B cell (primary cell): ENCODE results near the gene KLF7. TPM values are rescaled to one million over a fixed set of nuclear protein-coding genes. Genes with fewer than 3 reads are reported as not detected.

Experiments
- ATAC-seq: fragments of 200-7000 bp; cut with Tn5 transposase; one replicate; pipeline ENCODE4 v1.10.0; 2021; ENCODE audit warnings: low read depth, mild to moderate bottlenecking, moderate number of reproducible peaks, moderate library complexity
- CTCF ChIA-PET: fragments of 350-600 bp; sonication (Branson Sonifier 250); formaldehyde crosslinking; loops from one replicate; lab custom pipeline; 2021; ENCODE audit warnings: antibody characterized with exemption, inconsistent platforms; lab: Charles Lee
- POLR2A ChIA-PET: fragments of 350-600 bp; sonication (Branson Sonifier 250); formaldehyde crosslinking; loops from one replicate; lab custom pipeline; 2021; ENCODE audit warnings: antibody characterized with exemption; lab: Charles Lee
- DNase-seq: peaks from one replicate; pipeline ENCODE4 v3.0.0; 2013
- H2AFZ ChIP-seq: 2 replicates; pipeline ENCODE4 v1.6.1; 2012; ENCODE audit warnings: mild to moderate bottlenecking, low read depth, low read length; ENCODE audit not compliant: insufficient read depth, poor library complexity, severe bottlenecking
- H3K27ac ChIP-seq, 2 donors: 1 replicate in 1 of 2; 2 replicates in 1 of 2; pipeline ENCODE4 v1.5.1; 2012 to 2013; ENCODE audit warnings: low read length in 2 of 2, mild to moderate bottlenecking in 2 of 2, moderate library complexity in 1 of 2
- H3K27me3 ChIP-seq, 4 experiments: fragments of 200-600 bp in 1 of 4; sonication (generic) in 1 of 4; replicated peaks in 1 of 4; 1 replicate in 2 of 4; 2 replicates in 2 of 4; pipeline versions ENCODE4 v1.6.1 to v1.7.0; 2013 to 2016; ENCODE audit warnings: low read length in 3 of 4, mild to moderate bottlenecking in 2 of 4, mixed read lengths in 1 of 4, moderate library complexity in 1 of 4; ENCODE audit not compliant: insufficient read depth in 4 of 4, control insufficient read depth in 3 of 4; ENCODE audit errors: control extremely low read depth in 1 of 4
- H3K36me3 ChIP-seq, 2 experiments: replicated peaks in 1 of 2; 1 replicate in 1 of 2; 2 replicates in 1 of 2; pipeline versions ENCODE4 v1.6.1 to v1.7.1; 2013; ENCODE audit warnings: low read length in 1 of 2; ENCODE audit not compliant: insufficient read depth in 2 of 2, control insufficient read depth in 1 of 2; ENCODE audit errors: control extremely low read depth in 1 of 2, extremely low read depth in 1 of 2
- H3K4me1 ChIP-seq, 2 donors: fragments of 200-600 bp in 1 of 2; sonication (generic) in 1 of 2; 1 replicate in 1 of 2; 2 replicates in 1 of 2; pipeline versions ENCODE4 v1.5.1 to v1.6.1; 2013 to 2017; ENCODE audit warnings: low read length in 2 of 2; ENCODE audit not compliant: control insufficient read depth in 2 of 2, insufficient read depth in 2 of 2
- H3K4me2 ChIP-seq: replicated peaks from 2 replicates; pipeline ENCODE3; 2012; ENCODE audit warnings: mild to moderate bottlenecking, low read depth, low read length; ENCODE audit not compliant: poor library complexity, severe bottlenecking
- H3K4me3 ChIP-seq, 5 experiments: fragments of 200-600 bp in 1 of 5; sonication (generic) in 1 of 5; 1 replicate in 3 of 5; 2 replicates in 2 of 5; pipeline versions ENCODE4 v1.5.1 to v1.7.0; 2011 to 2016; ENCODE audit warnings: low read length in 4 of 5, mild to moderate bottlenecking in 4 of 5, low read depth in 2 of 5, control low read depth in 1 of 5, moderate library complexity in 1 of 5; ENCODE audit not compliant: insufficient read depth in 1 of 5; ENCODE audit errors: control extremely low read depth in 1 of 5, extremely low read depth in 1 of 5
- H3K79me2 ChIP-seq: fragments of 200-600 bp; sonication (generic); one replicate; pipeline ENCODE4 v1.6.0; 2016; ENCODE audit warnings: low read length; ENCODE audit not compliant: control insufficient read depth, insufficient read depth
- H3K9ac ChIP-seq: fragments of 200-600 bp; sonication (generic); 2 replicates; pipeline ENCODE4 v1.6.1; 2017; ENCODE audit warnings: mild to moderate bottlenecking, low read length, moderate library complexity
- H3K9me3 ChIP-seq, 3 donors: one replicate each; pipeline versions ENCODE4 v1.6.1 to v1.7.1; 2013; ENCODE audit warnings: low read length in 2 of 3; ENCODE audit not compliant: control insufficient read depth in 2 of 3, insufficient read depth in 1 of 3; ENCODE audit errors: control extremely low read depth in 1 of 3
- H4K20me1 ChIP-seq: 2 replicates; pipeline ENCODE4 v1.6.0; 2012; ENCODE audit warnings: mild to moderate bottlenecking, low read length; ENCODE audit not compliant: insufficient read depth, control insufficient read depth, poor library complexity, severe bottlenecking
- H3K27ac Mint-ChIP-seq: one replicate; pipeline ENCODE4 v1.8.0; 2021; ENCODE audit warnings: mixed read lengths
- H3K27me3 Mint-ChIP-seq: one replicate; pipeline ENCODE4 v1.8.0; 2021; ENCODE audit warnings: mixed read lengths
- H3K4me1 Mint-ChIP-seq: one replicate; pipeline ENCODE4 v1.8.0; 2021; ENCODE audit warnings: mixed read lengths
- H3K4me3 Mint-ChIP-seq: one replicate; pipeline ENCODE4 v1.8.0; 2021; ENCODE audit warnings: mixed read lengths
- H3K9me3 Mint-ChIP-seq: one replicate; pipeline ENCODE4 v1.8.0; 2022; ENCODE audit warnings: mixed read lengths; ENCODE audit not compliant: insufficient read depth
- CTCF ChIP-seq: fragments of 200-600 bp; IDR thresholded peaks from one replicate; pipeline ENCODE4 v1.8.0; 2022; ENCODE audit warnings: antibody characterized with exemption, mild to moderate bottlenecking
- EZH2 ChIP-seq: IDR thresholded peaks from 2 replicates; pipeline ENCODE4 v1.6.1; 2012; ENCODE audit warnings: borderline replicate concordance, low read depth, mild to moderate bottlenecking, moderate library complexity, low read length; ENCODE audit not compliant: insufficient read depth, poor library complexity, severe bottlenecking
- WGBS: methylation state at CpG from one replicate; pipeline ENCODE4 v1.1.5; 2013; ENCODE audit warnings: missing lambda C conversion rate; ENCODE audit not compliant: insufficient coverage; 5-methylcytosine and 5-hydroxymethylcytosine counted together
- intact Hi-C: fragments of 100-400 bp; cut with micrococcal nuclease; formaldehyde crosslinking; loops from one replicate; pipeline ENCODE4 v1.10.0; 2022
- polyA plus RNA-seq: library from polyadenylated mRNA; depleted of rRNA; stranded (reverse); fragments of >200 nt; gene quantifications from 2 replicates; pipeline ENCODE4 v1.2.3, GENCODE V29; 2012
- total RNA-seq, 2 donors: library from RNA; stranded (reverse); fragments of 120-200 nt in 1 of 2; gene quantifications; 1 replicate in 1 of 2; 2 replicates in 1 of 2; pipeline versions ENCODE4 v1.2.3 to v1.2.4, GENCODE V29; 2013 to 2022

The KLF7 gene
- total and polyA plus RNA-seq, 2 donors (not counting 1 experiment from before 2014, with no cell fraction given) = 46.2 to 93.2 TPM

- H3K4me3 ChIP-seq = no peak overlapping the region
- no peaks in the 10 kb centered on the region for H3K4me1 ChIP-seq
- ChIA-PET CTCF (interaction anchor here (0.7 kb wide), 1 partner anchor 52 kb away, joined by 3 read pairs; no protein-coding TSS in a partner anchor), POLR2A (interaction anchor here (0.7 kb wide), 1 partner anchor 180 kb away, joined by 4 read pairs; no protein-coding TSS in a partner anchor)
- no peak overlapping the region for H3K4me2 ChIP-seq
- H3K27ac ChIP-seq = no peak overlapping the region
- no peak for DNase-seq
- Mint-ChIP-seq H3K27me3 (peaks cover 7% of the 10 kb centered on the region), H3K27ac (no peak overlapping the region), H3K4me1 (no peaks in the 10 kb centered on the region), H3K9me3 (peaks cover 6% of the 10 kb centered on the region), H3K4me3 (no peak overlapping the region)
- no peaks in the 10 kb centered on the region for H3K79me2 ChIP-seq
- intact Hi-C loops = no loop called here
- no peak overlapping the region for H3K9ac ChIP-seq
- H4K20me1 ChIP-seq = no peaks in the 10 kb centered on the region
- peaks cover 4 to 10% (median 4%) of the 10 kb centered on the region in 3 donors for H3K9me3 ChIP-seq
- WGBS = no CpG with 5 or more reads among the region's 2 CpGs
- peaks cover 0 to 1% of the 10 kb centered on the region in 2 experiments for H3K36me3 ChIP-seq
- H2AFZ ChIP-seq = no peak overlapping the region
- H3K27me3 ChIP-seq = no peaks in the 10 kb centered on the region
- TF ChIP-seq EZH2 (no peak), CTCF (no peak)
- no peak for ATAC-seq
These were observed 18.6 kb upstream of the KLF7 start for GRCh38 chr2:207184348-207184747.

DNA sequence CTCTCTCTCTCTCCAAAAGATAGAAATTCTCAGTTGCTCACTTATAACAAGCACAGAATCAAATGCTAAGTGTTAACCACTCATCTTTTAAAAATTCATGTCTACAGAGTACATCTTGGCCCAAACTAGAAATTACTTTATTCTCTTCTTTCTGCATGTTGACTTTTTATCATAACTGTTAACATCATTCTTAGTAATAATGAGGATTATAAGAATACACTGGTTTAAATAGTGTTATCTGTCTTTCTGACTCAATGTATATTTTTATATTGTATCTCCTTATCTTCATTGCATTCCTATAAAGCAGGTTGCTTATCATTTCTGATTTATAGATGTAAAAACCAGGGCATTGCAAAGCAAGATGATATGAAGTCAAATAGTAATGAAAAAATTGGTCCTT is 17.8 kb upstream of the KLF7 start:
- no peak for TF ChIP-seq CTCF
- no peak for TF ChIP-seq EZH2
- peaks cover 6% of the 10 kb centered on the region for H3K9me3 Mint-ChIP-seq
- ChIA-PET CTCF (no interaction called here), POLR2A (interaction anchor here (0.7 kb wide), 1 partner anchor 181 kb away, joined by 4 read pairs; no protein-coding TSS in a partner anchor)
- H3K4me3 Mint-ChIP-seq = no peak overlapping the region
- no peak overlapping the region for H3K27ac Mint-ChIP-seq
- Histone ChIP-seq H3K4me3 (no peak overlapping the region), H3K4me1 (no peaks in the 10 kb centered on the region), H3K4me2 (no peak overlapping the region), H3K9me3 (peaks cover 4 to 10% (median 4%) of the 10 kb centered on the region in 3 donors), H3K27ac (no peak overlapping the region), H3K36me3 (peaks cover 0 to 1% of the 10 kb centered on the region in 2 experiments), H3K9ac (no peak overlapping the region), H2AFZ (no peak overlapping the region), H3K27me3 (no peaks in the 10 kb centered on the region), H4K20me1 (no peaks in the 10 kb centered on the region), H3K79me2 (no peaks in the 10 kb centered on the region)
- no peak for ATAC-seq
- DNase-seq = no peak
- peaks cover 3% of the 10 kb centered on the region for H3K27me3 Mint-ChIP-seq
- intact Hi-C loops = no loop called here
- no peaks in the 10 kb centered on the region for H3K4me1 Mint-ChIP-seq
